Mesothelial cell of epicardium (in vitro differentiated cells): ENCODE results near the gene NTRK3. TPM values are rescaled to one million over a fixed set of nuclear protein-coding genes. Genes with fewer than 3 reads are reported as not detected.

Experiments
- DNase-seq, 2 experiments: peaks; one replicate each; pipeline ENCODE4 v3.0.0; 2021; ENCODE audit warnings: low spot score in 2 of 2; ENCODE audit not compliant: unreplicated experiment in 2 of 2
- H3K27ac Mint-ChIP-seq: 2 replicates; pipeline ENCODE4 v1.8.0; 2021; ENCODE audit warnings: mixed read lengths
- H3K27me3 Mint-ChIP-seq: 2 replicates; pipeline ENCODE4 v1.8.0; 2021; ENCODE audit warnings: low read depth, mixed read lengths
- H3K36me3 Mint-ChIP-seq: 2 replicates; pipeline ENCODE4 v1.8.0; 2021; ENCODE audit warnings: mixed read lengths
- H3K4me1 Mint-ChIP-seq: 2 replicates; pipeline ENCODE4 v1.8.0; 2021; ENCODE audit warnings: mixed read lengths
- H3K4me3 Mint-ChIP-seq: 2 replicates; pipeline ENCODE4 v1.8.0; 2021; ENCODE audit warnings: mild to moderate bottlenecking, moderate library complexity, mixed read lengths
- H3K9me3 Mint-ChIP-seq: 2 replicates; pipeline ENCODE4 v1.8.0; 2021; ENCODE audit warnings: mixed read lengths
- CTCF ChIP-seq: fragments of 200-600 bp; sonication (generic); IDR thresholded peaks from one replicate; pipeline ENCODE4 v1.5.0; 2021; ENCODE audit warnings: antibody characterized with exemption; ENCODE audit not compliant: unreplicated experiment
- total RNA-seq: library from RNA; stranded (reverse); gene quantifications from 3 replicates; pipeline ENCODE4 v1.2.1, GENCODE V29; 2021

NTRK3 gene
- total RNA-seq, 1 donor from 2014 or later = 2.1 TPM

- no peak overlapping the region for H3K27ac Mint-ChIP-seq
- H3K27me3 Mint-ChIP-seq = peaks cover 5% of the 10 kb centered on the region
- H3K4me3 Mint-ChIP-seq = no peak overlapping the region
- no peak for DNase-seq
- H3K36me3 Mint-ChIP-seq = no peaks in the 10 kb centered on the region
- no peak for TF ChIP-seq CTCF
- H3K9me3 Mint-ChIP-seq = no peaks in the 10 kb centered on the region
- H3K4me1 Mint-ChIP-seq = peaks cover 19% of the 10 kb centered on the region
Measured at GRCh38 chr15:88080616-88081015, 175.9 kb downstream of the NTRK3 start.

GRCh38 chr15:88077296-88078020 is 179.1 kb downstream of the NTRK3 start:
- peaks cover 9% of the 10 kb centered on the region for H3K27me3 Mint-ChIP-seq
- peaks cover 13% of the 10 kb centered on the region for H3K4me1 Mint-ChIP-seq
- H3K27ac Mint-ChIP-seq = no peak overlapping the region
- H3K4me3 Mint-ChIP-seq = no peak overlapping the region
- H3K36me3 Mint-ChIP-seq = no peaks in the 10 kb centered on the region
- no peak for DNase-seq
- H3K9me3 Mint-ChIP-seq = no peaks in the 10 kb centered on the region
- TF ChIP-seq CTCF = no peak

GRCh38 chr15:88076328-88076727 is 180.2 kb downstream of the NTRK3 start:
- Mint-ChIP-seq H3K4me1 (peaks cover 13% of the 10 kb centered on the region), H3K27me3 (peaks cover 13% of the 10 kb centered on the region), H3K9me3 (no peaks in the 10 kb centered on the region)

GRCh38 chr15:88075102-88075501 is 181.4 kb downstream of the NTRK3 start:
- Mint-ChIP-seq H3K9me3 (no peaks in the 10 kb centered on the region), H3K4me1 (peaks cover 13% of the 10 kb centered on the region), H3K27ac (no peak overlapping the region), H3K36me3 (no peaks in the 10 kb centered on the region), H3K4me3 (no peak overlapping the region), H3K27me3 (peaks cover 21% of the 10 kb centered on the region)
- no peak for DNase-seq
- TF ChIP-seq CTCF = no peak

More at GRCh38 chr15:88076328-88076727, 180.2 kb downstream of the NTRK3 start:
- no peak for TF ChIP-seq CTCF
- Mint-ChIP-seq H3K4me3 (no peak overlapping the region), H3K36me3 (no peaks in the 10 kb centered on the region), H3K27ac (no peak overlapping the region)
- DNase-seq = no peak

GRCh38 chr15:88074386-88074785 is 182.2 kb downstream of the NTRK3 start:
- H3K27ac Mint-ChIP-seq = no peak overlapping the region
- H3K36me3 Mint-ChIP-seq = no peaks in the 10 kb centered on the region
- H3K9me3 Mint-ChIP-seq = no peaks in the 10 kb centered on the region
- no peak for DNase-seq
- peaks cover 27% of the 10 kb centered on the region for H3K27me3 Mint-ChIP-seq
- peaks cover 13% of the 10 kb centered on the region for H3K4me1 Mint-ChIP-seq
- no peak for TF ChIP-seq CTCF
- no peak overlapping the region for H3K4me3 Mint-ChIP-seq

- no peak for TF ChIP-seq CTCF
- Mint-ChIP-seq H3K4me1 (peaks cover 13% of the 10 kb centered on the region), H3K4me3 (no peak overlapping the region), H3K9me3 (no peaks in the 10 kb centered on the region), H3K36me3 (no peaks in the 10 kb centered on the region), H3K27ac (no peak overlapping the region), H3K27me3 (peaks cover 35% of the 10 kb centered on the region)
- no peak for DNase-seq
Measured at GRCh38 chr15:88073391-88073691, 183.2 kb downstream of the NTRK3 start.
